ENCODE results near the gene SHISAL1.

DNA sequence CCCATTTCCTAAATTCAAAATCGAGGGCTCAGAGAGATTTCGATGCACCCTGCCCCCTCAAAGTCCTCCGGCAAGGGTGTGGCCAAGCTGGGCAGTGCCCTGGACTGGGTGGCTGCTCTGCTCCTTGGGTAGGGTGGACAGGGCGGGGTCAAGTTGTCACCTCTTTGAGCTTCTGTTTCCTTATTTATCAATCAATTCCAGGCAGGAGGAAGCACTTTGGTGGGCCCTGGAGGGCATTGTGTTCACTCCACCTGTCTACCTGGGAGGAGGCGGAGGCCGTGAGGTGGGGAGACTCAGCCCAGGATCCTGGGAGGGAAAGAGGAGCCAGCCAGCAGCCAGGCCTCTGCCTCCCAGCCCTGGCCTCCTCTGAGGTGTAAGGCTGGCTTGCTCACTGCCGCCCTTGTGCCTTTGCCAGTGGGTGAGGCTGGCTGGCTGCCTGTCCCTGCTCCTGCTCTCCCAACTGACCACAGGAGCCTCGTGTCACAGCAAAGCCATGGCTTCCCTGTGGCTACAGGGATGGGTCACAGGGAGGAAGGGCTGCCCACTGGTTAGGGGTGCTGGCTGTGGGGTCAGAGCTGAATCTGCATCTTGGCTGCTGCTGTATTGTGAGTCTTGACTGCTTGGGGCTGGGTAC, 25.5 kb upstream of the SHISAL1 start:
- TF ChIP-seq CTCF (conservative IDR thresholded peaks at IDR 0.05 in 1 of 2, IDR thresholded peaks at IDR 0.05 in 1 of 2; ENCODE audit: extremely low read depth in 1 of 2, insufficient read depth in 1 of 2, low read depth in 1 of 2, low read length in 2 of 2) (no peak), EZH2 (IDR thresholded peaks at IDR 0.05; ENCODE audit: borderline replicate concordance, low read length) (no peak)
